HEK293T (cell line): ENCODE results near the gene CDS1.

Experiments
- CTCF ChIA-PET: fragments of 350-600 bp; formaldehyde crosslinking; extraction: SDS; loops from one replicate; lab custom pipeline; 2021; ENCODE audit warnings: antibody characterized with exemption, inconsistent platforms; lab: Yijun Ruan, JAX
- POLR2A ChIA-PET: fragments of 350-600 bp; formaldehyde crosslinking; extraction: SDS; loops from one replicate; lab custom pipeline; 2020; ENCODE audit warnings: antibody characterized with exemption, inconsistent platforms; lab: Yijun Ruan, JAX
- DNase-seq: peaks from one replicate; pipeline ENCODE4 v3.0.0; 2012; ENCODE audit warnings: mixed read lengths; ENCODE audit errors: extremely low spot score
- ARNT ChIP-seq: fragments of 450-650 bp; IDR thresholded peaks from 2 replicates; pipeline ENCODE4 v1.6.1; 2017; ENCODE audit warnings: mild to moderate bottlenecking
- BHLHE40 ChIP-seq: fragments of 450-650 bp; IDR thresholded peaks from 2 replicates; pipeline ENCODE4 v1.6.1; 2016; ENCODE audit warnings: mild to moderate bottlenecking, moderate library complexity, borderline replicate concordance
- CTBP1 ChIP-seq: fragments of 450-650 bp; IDR thresholded peaks from 2 replicates; pipeline ENCODE4 v1.6.1; 2016; ENCODE audit warnings: borderline replicate concordance
- ELF4 ChIP-seq: fragments of 450-650 bp; IDR thresholded peaks from 2 replicates; pipeline ENCODE4 v1.6.1; 2017; ENCODE audit warnings: antibody characterized with exemption
- FOXA1 ChIP-seq: fragments of 450-650 bp; IDR thresholded peaks from 2 replicates; pipeline ENCODE4 v1.6.1; 2016; ENCODE audit warnings: mild to moderate bottlenecking
- FOXK2 ChIP-seq: fragments of 450-650 bp; IDR thresholded peaks from 2 replicates; pipeline ENCODE4 v1.6.1; 2016; ENCODE audit warnings: mild to moderate bottlenecking
- FOXM1 ChIP-seq: fragments of 450-650 bp; IDR thresholded peaks from 2 replicates; pipeline ENCODE4 v1.6.1; 2017; ENCODE audit warnings: mild to moderate bottlenecking, borderline replicate concordance
- HDGF ChIP-seq: fragments of 450-650 bp; IDR thresholded peaks from 2 replicates; pipeline ENCODE4 v1.6.1; 2017; ENCODE audit warnings: antibody characterized with exemption, borderline replicate concordance
- L3MBTL2 ChIP-seq: fragments of 450-650 bp; conservative IDR thresholded peaks from 2 replicates; pipeline ENCODE4 v1.6.1; 2016; ENCODE audit warnings: mild to moderate bottlenecking
- LEF1 ChIP-seq: fragments of 450-650 bp; IDR thresholded peaks from 2 replicates; pipeline ENCODE4 v1.6.1; 2017; ENCODE audit warnings: mild to moderate bottlenecking, borderline replicate concordance
- NFRKB ChIP-seq: fragments of 450-650 bp; IDR thresholded peaks from 2 replicates; pipeline ENCODE4 v1.6.1; 2016; ENCODE audit warnings: mild to moderate bottlenecking, moderate library complexity
- PKNOX1 ChIP-seq: fragments of 450-650 bp; IDR thresholded peaks from 2 replicates; pipeline ENCODE4 v1.6.1; 2016
- SP1 ChIP-seq: fragments of 450-650 bp; IDR thresholded peaks from 2 replicates; pipeline ENCODE4 v1.6.1; 2017
- SUZ12 ChIP-seq: fragments of 450-650 bp; IDR thresholded peaks from 2 replicates; pipeline ENCODE4 v1.6.1; 2016; ENCODE audit warnings: mild to moderate bottlenecking
- TARDBP ChIP-seq: fragments of 450-650 bp; IDR thresholded peaks from 2 replicates; pipeline ENCODE4 v1.6.1; 2016
- ZNF384 ChIP-seq: fragments of 450-650 bp; IDR thresholded peaks from 2 replicates; pipeline ENCODE4 v1.6.1; 2016

The CDS1 gene

GRCh38 chr4:84563002-84563401 lies 19.9 kb upstream of the CDS1 start:
- TF ChIP-seq FOXM1 (no peak), LEF1 (no peak), NFRKB (no peak), ARNT (no peak), FOXK2 (no peak), HDGF (no peak), SUZ12 (no peak), TARDBP (no peak), CTBP1 (no peak), SP1 (no peak), FOXA1 (no peak), L3MBTL2 (no peak), ZNF384 (no peak)
- DNase-seq: no peak
- POLR2A ChIA-PET: no interaction called here
- CTCF ChIA-PET: no interaction called here

GRCh38 chr4:84565951-84566350 lies 17.0 kb upstream of the CDS1 start:
- DNase-seq: no peak
- POLR2A ChIA-PET: no interaction called here
- CTCF ChIA-PET: no interaction called here
- TF ChIP-seq ARNT: no peak
- no peak for TF ChIP-seq TARDBP
- TF ChIP-seq FOXK2: no peak
- TF ChIP-seq L3MBTL2: no peak
- TF ChIP-seq ZNF384: no peak

- no peak for TF ChIP-seq L3MBTL2
- TF ChIP-seq SP1: no peak
- no peak for TF ChIP-seq CTBP1
- TF ChIP-seq ZNF384: no peak
- no peak for TF ChIP-seq SUZ12
- no peak for TF ChIP-seq PKNOX1
- no peak for TF ChIP-seq NFRKB
- no peak for TF ChIP-seq TARDBP
- no peak for TF ChIP-seq FOXK2
- no peak for TF ChIP-seq ARNT
- TF ChIP-seq ELF4: no peak
- TF ChIP-seq FOXA1: no peak
- no peak for TF ChIP-seq LEF1
- no peak for TF ChIP-seq FOXM1
- no peak for TF ChIP-seq HDGF
- TF ChIP-seq BHLHE40: no peak
- POLR2A ChIA-PET: no interaction called here
- CTCF ChIA-PET: no interaction called here
- no peak for DNase-seq
These were observed 14.4 kb upstream of the CDS1 start for GRCh38 chr4:84568496-84568895.

DNA sequence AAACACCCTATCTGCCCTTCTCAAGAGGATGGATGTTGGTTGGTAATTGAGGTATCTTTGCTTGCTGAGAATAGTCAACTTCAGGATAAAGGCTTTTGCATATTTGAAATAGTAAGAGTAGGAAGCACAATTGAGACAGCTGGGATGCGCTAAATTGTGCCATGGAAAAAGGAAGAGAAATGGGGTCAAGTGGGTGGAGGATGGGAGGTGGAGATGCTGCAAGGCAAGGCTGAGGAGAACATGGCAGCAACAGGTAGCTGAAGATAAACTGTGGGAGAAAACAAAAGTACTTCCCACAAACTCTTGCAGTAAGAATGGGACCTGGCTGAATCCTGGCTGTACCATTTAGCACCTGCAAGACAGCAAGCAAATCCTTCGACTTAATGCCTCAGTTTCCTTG lies 13.9 kb upstream of the CDS1 start:
- no peak for TF ChIP-seq NFRKB
- TF ChIP-seq PKNOX1: no peak
- no peak for TF ChIP-seq FOXA1
- no peak for TF ChIP-seq CTBP1
- TF ChIP-seq TARDBP: no peak
- no peak for TF ChIP-seq LEF1
- no peak for TF ChIP-seq SUZ12
- no peak for TF ChIP-seq ZNF384
- no peak for TF ChIP-seq SP1
- TF ChIP-seq L3MBTL2: no peak
- TF ChIP-seq ELF4: no peak
- no peak for TF ChIP-seq HDGF
- TF ChIP-seq FOXK2: no peak
- POLR2A ChIA-PET: no interaction called here
- DNase-seq: no peak
- CTCF ChIA-PET: no interaction called here

DNA sequence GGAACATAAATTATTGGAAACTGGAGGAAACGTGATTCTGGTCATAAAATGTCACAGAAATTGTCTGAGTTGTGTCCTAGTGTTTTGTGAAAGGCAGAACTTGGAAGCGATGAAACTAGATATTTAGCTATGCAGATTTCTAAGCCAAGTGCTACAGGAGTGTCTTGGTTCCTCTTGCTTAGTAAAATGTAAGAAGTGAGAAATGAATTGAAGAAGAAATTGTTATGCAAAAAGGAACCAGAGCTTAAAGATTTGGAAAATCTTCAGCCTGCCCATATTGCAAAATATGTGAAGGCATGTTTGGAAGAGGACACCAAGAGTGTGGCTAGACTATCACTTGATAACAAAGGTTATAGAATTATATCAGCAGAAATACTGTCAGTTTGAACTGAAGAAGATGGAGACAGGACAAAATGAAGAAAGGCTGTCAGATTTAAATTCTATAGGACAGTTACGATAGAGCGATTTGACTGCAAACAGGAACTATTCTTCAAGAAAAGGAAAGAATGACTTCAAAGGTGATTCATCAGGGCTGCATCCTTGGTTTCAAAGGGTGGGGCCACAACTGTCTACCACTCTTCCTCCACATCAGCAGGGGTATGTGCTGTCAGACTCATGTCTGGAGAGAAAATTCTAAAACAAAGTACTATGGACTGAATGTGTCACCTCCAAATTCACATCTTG lies 9.4 kb upstream of the CDS1 start:
- no peak for DNase-seq
- CTCF ChIA-PET: no interaction called here
- POLR2A ChIA-PET: no interaction called here
- no peak for TF ChIP-seq ELF4
- TF ChIP-seq NFRKB: no peak
- TF ChIP-seq FOXA1: no peak
- TF ChIP-seq L3MBTL2: no peak
- TF ChIP-seq ZNF384: no peak
- no peak for TF ChIP-seq HDGF
- TF ChIP-seq SUZ12: no peak
- TF ChIP-seq FOXK2: no peak
- no peak for TF ChIP-seq LEF1
- TF ChIP-seq PKNOX1: no peak
- no peak for TF ChIP-seq ARNT
- TF ChIP-seq FOXM1: no peak
- TF ChIP-seq TARDBP: no peak
- TF ChIP-seq SP1: no peak
- no peak for TF ChIP-seq BHLHE40
- no peak for TF ChIP-seq CTBP1

DNA sequence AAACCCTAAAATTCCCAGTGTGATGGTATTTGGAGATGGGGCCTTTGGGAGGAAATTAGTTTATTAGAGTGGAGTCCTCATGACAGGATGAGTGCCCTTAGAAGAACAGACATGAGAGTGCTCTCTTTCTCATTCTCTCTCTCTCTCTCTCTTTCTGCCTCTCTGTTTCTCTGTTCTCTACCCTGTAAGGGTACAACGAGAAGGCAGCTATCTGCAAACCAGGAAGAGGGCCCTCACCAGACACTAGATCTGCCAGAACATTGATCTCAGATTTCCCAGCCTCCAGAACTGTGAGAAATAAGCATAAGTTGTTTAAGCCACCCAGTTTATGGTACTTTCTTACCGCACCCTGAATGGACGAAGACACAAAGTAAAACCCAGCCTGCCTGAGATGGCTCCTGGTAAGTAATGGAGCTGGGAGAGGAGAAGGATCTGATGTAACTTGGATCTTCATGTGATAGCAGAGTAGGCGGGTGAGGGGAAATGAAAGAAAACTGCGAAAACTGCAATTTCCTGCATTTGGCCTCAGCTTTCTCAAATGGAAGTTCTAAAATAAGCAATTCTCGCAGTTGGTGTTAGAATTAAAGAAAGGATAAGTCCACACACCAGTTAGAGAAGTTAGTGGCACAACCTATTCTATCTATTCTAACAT lies 8.7 kb upstream of the CDS1 start:
- POLR2A ChIA-PET: no interaction called here
- no peak for TF ChIP-seq FOXA1
- TF ChIP-seq FOXM1: no peak
- TF ChIP-seq PKNOX1: no peak
- CTCF ChIA-PET: interaction anchor here (0.7 kb wide), 1 partner anchor 744 kb away, joined by 3 read pairs; no protein-coding TSS in a partner anchor
- no peak for DNase-seq
